NCI-H1048 (cell line): Measurements from ENCODE around the gene ZDHHC8.

ENCODE experiments used
- DNase-seq: peaks from one replicate; lab custom pipeline; 2025; lab: John Stamatoyannopoulos, UW

ZDHHC8 gene

GRCh38 chr22:20181194-20181883 is 49.7 kb downstream of the ZDHHC8 start:
- no peak for DNase-seq

GRCh38 chr22:20181884-20182236 is 50.3 kb downstream of the ZDHHC8 start:
- no peak for DNase-seq

GRCh38 chr22:20182365-20182764 is 50.8 kb downstream of the ZDHHC8 start:
- no peak for DNase-seq

- DNase-seq = no peak
These were observed 51.5 kb downstream of the ZDHHC8 start for GRCh38 chr22:20183101-20183500.

GRCh38 chr22:20183823-20184222 is 52.2 kb downstream of the ZDHHC8 start:
- no peak for DNase-seq

GRCh38 chr22:20184501-20185165 is 53.0 kb downstream of the ZDHHC8 start:
- no peak for DNase-seq

- DNase-seq = no peak
These were observed 54.1 kb downstream of the ZDHHC8 start for GRCh38 chr22:20185750-20186149.

- DNase-seq = no peak
These were observed 54.7 kb downstream of the ZDHHC8 start for GRCh38 chr22:20186183-20186870.

GRCh38 chr22:20186871-20187546 is 55.4 kb downstream of the ZDHHC8 start:
- DNase-seq = no peak

- DNase-seq = no peak
These were observed 56.4 kb downstream of the ZDHHC8 start for GRCh38 chr22:20187777-20188566.

GRCh38 chr22:20188567-20188877 is 56.9 kb downstream of the ZDHHC8 start:
- DNase-seq = no peak

GRCh38 chr22:20191000-20191515 is 59.5 kb downstream of the ZDHHC8 start:
- no peak for DNase-seq

GRCh38 chr22:20191803-20192202 is 60.2 kb downstream of the ZDHHC8 start:
- DNase-seq = no peak

GRCh38 chr22:20192293-20192971 is 60.8 kb downstream of the ZDHHC8 start:
- DNase-seq = no peak

- DNase-seq = no peak
These were observed 61.6 kb downstream of the ZDHHC8 start for GRCh38 chr22:20192972-20193760.

- DNase-seq = no peak
These were observed 62.3 kb downstream of the ZDHHC8 start for GRCh38 chr22:20193761-20194494.

GRCh38 chr22:20194681-20195593 is 63.3 kb downstream of the ZDHHC8 start:
- DNase-seq = no peak

- no peak for DNase-seq
These were observed 64.7 kb downstream of the ZDHHC8 start for GRCh38 chr22:20196094-20196842.
